HEK293 (cell line): ENCODE results near the gene CMTM8.

Source experiments
- SP2 ChIP-seq: fragments of 450-650 bp; formaldehyde crosslinking; IDR thresholded peaks from 2 replicates; pipeline ENCODE4 v1.5.1; 2016; ENCODE audit warnings: missing biosample characterization, missing genetic modification characterization
- ZNF274 ChIP-seq, 2 experiments: fragments of 200-500 bp in 1 of 2; fragments of 450-650 bp in 1 of 2; sonication (Bioruptor generic) in 1 of 2; formaldehyde crosslinking in 1 of 2; IDR thresholded peaks; 2 replicates each; pipeline versions ENCODE4 v1.5.1 to v1.6.1; 2014 to 2016; ENCODE audit warnings: borderline replicate concordance in 1 of 2, inconsistent platforms in 1 of 2, low read length in 1 of 2, missing biosample characterization in 1 of 2, missing genetic modification characterization in 1 of 2
- TF ChIP-seq, protein P1 (sequence below): fragments of 450-650 bp; formaldehyde crosslinking; IDR thresholded peaks from 2 replicates; pipeline ENCODE4 v1.5.1; 2016; ENCODE audit warnings: missing biosample characterization, missing genetic modification characterization
- TF ChIP-seq, protein P2 (sequence below): fragments of 450-650 bp; formaldehyde crosslinking; IDR thresholded peaks from 2 replicates; pipeline ENCODE4 v1.5.1; 2016; ENCODE audit warnings: missing biosample characterization, missing genetic modification characterization

DNA sequence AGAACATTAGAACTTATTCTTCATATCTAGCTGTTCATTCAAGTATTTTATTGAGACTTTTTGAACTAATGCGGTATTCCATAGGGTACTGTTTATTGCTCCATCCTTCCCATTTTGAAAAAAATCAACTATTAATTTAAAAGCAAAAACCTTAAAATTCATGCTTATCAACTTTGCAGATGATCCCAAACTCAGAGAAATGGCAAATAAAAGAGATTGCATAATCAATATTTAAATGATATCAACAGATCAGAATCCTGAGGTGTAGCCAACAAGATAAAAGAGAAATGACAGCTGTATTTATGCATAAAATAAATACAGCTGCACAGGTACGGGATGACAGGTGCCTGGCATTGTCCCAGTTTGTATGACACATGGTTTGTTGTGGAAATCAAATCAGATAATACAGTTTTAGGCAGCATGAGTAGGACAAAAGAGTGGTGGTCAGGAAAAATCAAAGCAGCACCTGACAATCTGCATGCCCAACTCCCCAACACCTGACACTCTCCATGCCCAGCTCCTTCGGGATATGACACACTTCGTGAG, 42.4 kb upstream of the CMTM8 start:
- no peak for TF ChIP-seq SP2
- TF ChIP-seq, protein P1, sequence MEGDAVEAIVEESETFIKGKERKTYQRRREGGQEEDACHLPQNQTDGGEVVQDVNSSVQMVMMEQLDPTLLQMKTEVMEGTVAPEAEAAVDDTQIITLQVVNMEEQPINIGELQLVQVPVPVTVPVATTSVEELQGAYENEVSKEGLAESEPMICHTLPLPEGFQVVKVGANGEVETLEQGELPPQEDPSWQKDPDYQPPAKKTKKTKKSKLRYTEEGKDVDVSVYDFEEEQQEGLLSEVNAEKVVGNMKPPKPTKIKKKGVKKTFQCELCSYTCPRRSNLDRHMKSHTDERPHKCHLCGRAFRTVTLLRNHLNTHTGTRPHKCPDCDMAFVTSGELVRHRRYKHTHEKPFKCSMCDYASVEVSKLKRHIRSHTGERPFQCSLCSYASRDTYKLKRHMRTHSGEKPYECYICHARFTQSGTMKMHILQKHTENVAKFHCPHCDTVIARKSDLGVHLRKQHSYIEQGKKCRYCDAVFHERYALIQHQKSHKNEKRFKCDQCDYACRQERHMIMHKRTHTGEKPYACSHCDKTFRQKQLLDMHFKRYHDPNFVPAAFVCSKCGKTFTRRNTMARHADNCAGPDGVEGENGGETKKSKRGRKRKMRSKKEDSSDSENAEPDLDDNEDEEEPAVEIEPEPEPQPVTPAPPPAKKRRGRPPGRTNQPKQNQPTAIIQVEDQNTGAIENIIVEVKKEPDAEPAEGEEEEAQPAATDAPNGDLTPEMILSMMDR, result no peak
- TF ChIP-seq, protein P2, sequence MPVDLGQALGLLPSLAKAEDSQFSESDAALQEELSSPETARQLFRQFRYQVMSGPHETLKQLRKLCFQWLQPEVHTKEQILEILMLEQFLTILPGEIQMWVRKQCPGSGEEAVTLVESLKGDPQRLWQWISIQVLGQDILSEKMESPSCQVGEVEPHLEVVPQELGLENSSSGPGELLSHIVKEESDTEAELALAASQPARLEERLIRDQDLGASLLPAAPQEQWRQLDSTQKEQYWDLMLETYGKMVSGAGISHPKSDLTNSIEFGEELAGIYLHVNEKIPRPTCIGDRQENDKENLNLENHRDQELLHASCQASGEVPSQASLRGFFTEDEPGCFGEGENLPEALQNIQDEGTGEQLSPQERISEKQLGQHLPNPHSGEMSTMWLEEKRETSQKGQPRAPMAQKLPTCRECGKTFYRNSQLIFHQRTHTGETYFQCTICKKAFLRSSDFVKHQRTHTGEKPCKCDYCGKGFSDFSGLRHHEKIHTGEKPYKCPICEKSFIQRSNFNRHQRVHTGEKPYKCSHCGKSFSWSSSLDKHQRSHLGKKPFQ (tag by site-specific recombination), result no peak
- TF ChIP-seq ZNF274 (IDR thresholded peaks at IDR 0.05; ENCODE audit: low read length), result no peak
- no peak for TF ChIP-seq ZNF274 (tag by site-specific recombination; IDR thresholded peaks at IDR 0.05; ENCODE audit: borderline replicate concordance)
